ENCODE data around the gene TEX38. TPM values are rescaled to one million over a fixed set of nuclear protein-coding genes. Genes with fewer than 3 reads are reported as not detected.

TEX38 gene
- total and polyA plus RNA-seq, 4 donors = not detected

GRCh38 chr1:46684670-46685069 lies 13.0 kb downstream of the TEX38 start:
- H3K27me3 ChIP-seq (ENCODE audit: control insufficient read depth in 4 of 4, insufficient read depth in 4 of 4, low read length in 3 of 4) = no peaks in the 10 kb centered on the region
- H3K9me3 ChIP-seq (ENCODE audit: control insufficient read depth in 4 of 4, low read length in 3 of 4) = no peaks in the 10 kb centered on the region
- no peak overlapping the region for H3K4me3 ChIP-seq (ENCODE audit: low read depth in 1 of 3, low read length in 3 of 3)
- WGBS = 98% methylated on average over 2 of the region's 2 CpGs
- peaks cover 0 to 9% (median 7%) of the 10 kb centered on the region in 4 donors for H3K4me1 ChIP-seq (ENCODE audit: control insufficient read depth in 4 of 4, insufficient read depth in 4 of 4, low read length in 3 of 4)
- no peak for DNase-seq (ENCODE audit: low spot score)
- peaks cover 7 to 73% (median 48%) of the 10 kb centered on the region in 4 donors for H3K36me3 ChIP-seq (ENCODE audit: control insufficient read depth in 4 of 4, insufficient read depth in 3 of 4, low read depth in 1 of 4, low read length in 3 of 4)
- TF ChIP-seq EGR1 (IDR thresholded peaks at IDR 0.05; ENCODE audit: low read depth in 2 of 2) = no peak
- no peak for TF ChIP-seq YY1 (IDR thresholded peaks at IDR 0.05)
- H3K27ac ChIP-seq (ENCODE audit: low read depth in 1 of 2, low read length in 2 of 2) = no peak overlapping the region
- H3K9ac ChIP-seq (ENCODE audit: low read depth in 1 of 2, low read length in 2 of 2) = no peak overlapping the region

GRCh38 chr1:46686255-46686654 lies 14.6 kb downstream of the TEX38 start:
- Histone ChIP-seq H3K4me3 (ENCODE audit: low read depth in 1 of 3, low read length in 3 of 3) (no peak overlapping the region), H3K36me3 (ENCODE audit: control insufficient read depth in 4 of 4, insufficient read depth in 3 of 4, low read depth in 1 of 4, low read length in 3 of 4) (peaks cover 13 to 76% (median 51%) of the 10 kb centered on the region in 4 donors), H3K4me1 (ENCODE audit: control insufficient read depth in 4 of 4, insufficient read depth in 4 of 4, low read length in 3 of 4) (peaks cover 0 to 9% (median 7%) of the 10 kb centered on the region in 4 donors), H3K9me3 (ENCODE audit: control insufficient read depth in 4 of 4, low read length in 3 of 4) (no peaks in the 10 kb centered on the region), H3K27me3 (ENCODE audit: control insufficient read depth in 4 of 4, insufficient read depth in 4 of 4, low read length in 3 of 4) (no peaks in the 10 kb centered on the region), H3K27ac (ENCODE audit: low read depth in 1 of 2, low read length in 2 of 2) (no peak overlapping the region), H3K9ac (ENCODE audit: low read depth in 1 of 2, low read length in 2 of 2) (no peak overlapping the region)
- TF ChIP-seq EGR1 (IDR thresholded peaks at IDR 0.05; ENCODE audit: low read depth in 2 of 2) (no peak), HNF4G (IDR thresholded peaks at IDR 0.05) (no peak), ATF3 (IDR thresholded peaks at IDR 0.05) (no peak), ZBTB33 (IDR thresholded peaks at IDR 0.05) (no peak), TAF1 (conservative IDR thresholded peaks at IDR 0.05) (no peak), YY1 (IDR thresholded peaks at IDR 0.05) (no peak), RAD21 (IDR thresholded peaks at IDR 0.05) (no peak), GABPA (IDR thresholded peaks at IDR 0.05 in 1 of 2, conservative IDR thresholded peaks at IDR 0.05 in 1 of 2) (no peak), NR2F2 (IDR thresholded peaks at IDR 0.05) (no peak), HNF4A (conservative IDR thresholded peaks at IDR 0.05) (no peak), FOXA1 (IDR thresholded peaks at IDR 0.05) (no peak), CTCF (IDR thresholded peaks at IDR 0.05; ENCODE audit: low read depth, low read length, missing input control) (no peak), SP1 (IDR thresholded peaks at IDR 0.05) (no peak), JUND (IDR thresholded peaks at IDR 0.05) (no peak), FOXA2 (IDR thresholded peaks at IDR 0.05) (no peak), RXRA (IDR thresholded peaks at IDR 0.05) (no peak)
- TF ChIP-seq, protein P1, sequence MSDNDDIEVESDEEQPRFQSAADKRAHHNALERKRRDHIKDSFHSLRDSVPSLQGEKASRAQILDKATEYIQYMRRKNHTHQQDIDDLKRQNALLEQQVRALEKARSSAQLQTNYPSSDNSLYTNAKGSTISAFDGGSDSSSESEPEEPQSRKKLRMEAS (IDR thresholded peaks at IDR 0.05) = no peak
- TF ChIP-seq, protein P2, sequence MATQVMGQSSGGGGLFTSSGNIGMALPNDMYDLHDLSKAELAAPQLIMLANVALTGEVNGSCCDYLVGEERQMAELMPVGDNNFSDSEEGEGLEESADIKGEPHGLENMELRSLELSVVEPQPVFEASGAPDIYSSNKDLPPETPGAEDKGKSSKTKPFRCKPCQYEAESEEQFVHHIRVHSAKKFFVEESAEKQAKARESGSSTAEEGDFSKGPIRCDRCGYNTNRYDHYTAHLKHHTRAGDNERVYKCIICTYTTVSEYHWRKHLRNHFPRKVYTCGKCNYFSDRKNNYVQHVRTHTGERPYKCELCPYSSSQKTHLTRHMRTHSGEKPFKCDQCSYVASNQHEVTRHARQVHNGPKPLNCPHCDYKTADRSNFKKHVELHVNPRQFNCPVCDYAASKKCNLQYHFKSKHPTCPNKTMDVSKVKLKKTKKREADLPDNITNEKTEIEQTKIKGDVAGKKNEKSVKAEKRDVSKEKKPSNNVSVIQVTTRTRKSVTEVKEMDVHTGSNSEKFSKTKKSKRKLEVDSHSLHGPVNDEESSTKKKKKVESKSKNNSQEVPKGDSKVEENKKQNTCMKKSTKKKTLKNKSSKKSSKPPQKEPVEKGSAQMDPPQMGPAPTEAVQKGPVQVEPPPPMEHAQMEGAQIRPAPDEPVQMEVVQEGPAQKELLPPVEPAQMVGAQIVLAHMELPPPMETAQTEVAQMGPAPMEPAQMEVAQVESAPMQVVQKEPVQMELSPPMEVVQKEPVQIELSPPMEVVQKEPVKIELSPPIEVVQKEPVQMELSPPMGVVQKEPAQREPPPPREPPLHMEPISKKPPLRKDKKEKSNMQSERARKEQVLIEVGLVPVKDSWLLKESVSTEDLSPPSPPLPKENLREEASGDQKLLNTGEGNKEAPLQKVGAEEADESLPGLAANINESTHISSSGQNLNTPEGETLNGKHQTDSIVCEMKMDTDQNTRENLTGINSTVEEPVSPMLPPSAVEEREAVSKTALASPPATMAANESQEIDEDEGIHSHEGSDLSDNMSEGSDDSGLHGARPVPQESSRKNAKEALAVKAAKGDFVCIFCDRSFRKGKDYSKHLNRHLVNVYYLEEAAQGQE (IDR thresholded peaks at IDR 0.05) = no peak
- DNase-seq (ENCODE audit: low spot score) = no peak
- WGBS = 59% methylated on average over 1 of the region's 1 CpG
